Astrocyte (in vitro differentiated cells and primary cell): Measurements from ENCODE around the gene SEMA3G. TPM values are rescaled to one million over a fixed set of nuclear protein-coding genes. Genes with fewer than 3 reads are reported as not detected.

Source experiments
- DNase-seq: peaks from one replicate; pipeline ENCODE4 v3.0.0-alpha.2; 2010; ENCODE audit warnings: low read depth
- FAIRE-seq: peaks from 2 replicates; lab custom pipeline; 2011; peaks lifted over from hg19 to GRCh38; lab: Jason Lieb, UNC
- H2AFZ ChIP-seq: 2 replicates; pipeline ENCODE4 v1.6.0; 2012; ENCODE audit warnings: low read depth, low read length, inconsistent platforms
- H3K27ac ChIP-seq: 2 replicates; pipeline ENCODE4 v1.5.1; 2011; ENCODE audit warnings: low read depth, low read length, inconsistent platforms
- H3K27me3 ChIP-seq: 2 replicates; pipeline ENCODE4 v1.6.0; 2011; ENCODE audit warnings: low read length, inconsistent platforms; ENCODE audit not compliant: insufficient read depth
- H3K36me3 ChIP-seq: 2 replicates; pipeline ENCODE4 v1.5.1; 2011; ENCODE audit warnings: low read length, inconsistent platforms; ENCODE audit not compliant: insufficient read depth
- H3K4me1 ChIP-seq: 2 replicates; pipeline ENCODE4 v1.5.1; 2011; ENCODE audit warnings: low read length, inconsistent platforms; ENCODE audit not compliant: insufficient read depth
- H3K4me2 ChIP-seq: 2 replicates; pipeline ENCODE4 v1.6.0; 2012; ENCODE audit warnings: low read length, inconsistent platforms
- H3K4me3 ChIP-seq: 2 replicates; pipeline ENCODE4 v1.5.1; 2011; ENCODE audit warnings: low read depth, mild to moderate bottlenecking, low read length, inconsistent platforms; ENCODE audit not compliant: insufficient read depth
- H3K79me2 ChIP-seq: 2 replicates; pipeline ENCODE4 v1.6.0; 2012; ENCODE audit warnings: mild to moderate bottlenecking, low read length, inconsistent platforms; ENCODE audit not compliant: insufficient read depth
- H3K9ac ChIP-seq: 2 replicates; pipeline ENCODE4 v1.6.0; 2012; ENCODE audit warnings: mild to moderate bottlenecking, low read length, inconsistent platforms
- H3K9me3 ChIP-seq: 2 replicates; pipeline ENCODE4 v1.5.1; 2012; ENCODE audit warnings: low read depth, mild to moderate bottlenecking, low read length, inconsistent platforms; ENCODE audit not compliant: insufficient read depth
- H4K20me1 ChIP-seq: 2 replicates; pipeline ENCODE4 v1.6.0; 2012; ENCODE audit warnings: low read length, inconsistent platforms; ENCODE audit not compliant: insufficient read depth
- H3K27ac Mint-ChIP-seq: one replicate; pipeline ENCODE4 v1.8.0; 2021; ENCODE audit warnings: mild to moderate bottlenecking, mixed read lengths; ENCODE audit not compliant: unreplicated experiment
- H3K27me3 Mint-ChIP-seq: one replicate; pipeline ENCODE4 v1.8.0; 2021; ENCODE audit warnings: low read depth, mixed read lengths; ENCODE audit not compliant: unreplicated experiment
- H3K36me3 Mint-ChIP-seq: one replicate; pipeline ENCODE4 v1.8.0; 2021; ENCODE audit warnings: low read depth, mixed read lengths; ENCODE audit not compliant: unreplicated experiment
- H3K4me1 Mint-ChIP-seq: one replicate; pipeline ENCODE4 v1.8.0; 2021; ENCODE audit warnings: low read depth, mixed read lengths; ENCODE audit not compliant: unreplicated experiment
- H3K4me3 Mint-ChIP-seq: one replicate; pipeline ENCODE4 v1.8.0; 2021; ENCODE audit warnings: mild to moderate bottlenecking, moderate library complexity, mixed read lengths; ENCODE audit not compliant: unreplicated experiment
- H3K9me3 Mint-ChIP-seq: one replicate; pipeline ENCODE4 v1.8.0; 2021; ENCODE audit warnings: mild to moderate bottlenecking, mixed read lengths; ENCODE audit not compliant: unreplicated experiment
- CTCF ChIP-seq: IDR thresholded peaks from 2 replicates; pipeline ENCODE4 v1.5.1; 2011; ENCODE audit warnings: low read depth, mild to moderate bottlenecking, inconsistent platforms, low read length, moderate library complexity; ENCODE audit not compliant: insufficient read depth
- EZH2 ChIP-seq: IDR thresholded peaks from 2 replicates; pipeline ENCODE4 v1.6.1; 2012; ENCODE audit warnings: mild to moderate bottlenecking, low read length, inconsistent platforms; ENCODE audit not compliant: insufficient read depth
- total RNA-seq: library from RNA; stranded (reverse); gene quantifications from 2 replicates; pipeline ENCODE4 v1.2.1, GENCODE V29; 2021

Gene SEMA3G
- total RNA-seq, 1 donor from 2014 or later = 0.09 TPM

- H3K27ac ChIP-seq = no peak overlapping the region
- H3K79me2 ChIP-seq = no peaks in the 10 kb centered on the region
- H4K20me1 ChIP-seq = no peaks in the 10 kb centered on the region
- H3K27me3 ChIP-seq = peaks cover 3% of the 10 kb centered on the region
- Mint-ChIP-seq H3K9me3 (no peaks in the 10 kb centered on the region), H3K36me3 (no peaks in the 10 kb centered on the region), H3K4me1 (peaks cover 2% of the 10 kb centered on the region), H3K27me3 (peaks cover 28% of the 10 kb centered on the region), H3K4me3 (no peak overlapping the region), H3K27ac (no peak overlapping the region)
- no peak overlapping the region for H2AFZ ChIP-seq
- H3K9me3 ChIP-seq = no peaks in the 10 kb centered on the region
- no peaks in the 10 kb centered on the region for H3K4me1 ChIP-seq
- FAIRE-seq = no peak
- no peaks in the 10 kb centered on the region for H3K36me3 ChIP-seq
- no peak for DNase-seq
- H3K4me3 ChIP-seq = no peak overlapping the region
- no peak overlapping the region for H3K4me2 ChIP-seq
- TF ChIP-seq EZH2 (no peak), CTCF (no peak)
- no peak overlapping the region for H3K9ac ChIP-seq
Observed at GRCh38 chr3:52437326-52438103, 7.4 kb downstream of the SEMA3G start.

- no peaks in the 10 kb centered on the region for H3K36me3 Mint-ChIP-seq
- no peaks in the 10 kb centered on the region for H3K9me3 Mint-ChIP-seq
- peaks cover 3% of the 10 kb centered on the region for H3K27me3 ChIP-seq
- H3K27me3 Mint-ChIP-seq = peaks cover 30% of the 10 kb centered on the region
- no peak overlapping the region for H3K27ac Mint-ChIP-seq
- no peak overlapping the region for H3K4me3 ChIP-seq
- H3K27ac ChIP-seq = no peak overlapping the region
- peaks cover 2% of the 10 kb centered on the region for H3K4me1 Mint-ChIP-seq
- no peak overlapping the region for H3K4me3 Mint-ChIP-seq
- no peaks in the 10 kb centered on the region for H3K36me3 ChIP-seq
- H2AFZ ChIP-seq = no peak overlapping the region
- FAIRE-seq (no peak), DNase-seq (no peak)
- no peak overlapping the region for H3K9ac ChIP-seq
- H3K9me3 ChIP-seq = no peaks in the 10 kb centered on the region
- no peaks in the 10 kb centered on the region for H3K79me2 ChIP-seq
- no peaks in the 10 kb centered on the region for H4K20me1 ChIP-seq
- H3K4me1 ChIP-seq = no peaks in the 10 kb centered on the region
- TF ChIP-seq EZH2 = no peak
- TF ChIP-seq CTCF = no peak
- H3K4me2 ChIP-seq = no peak overlapping the region
Observed at GRCh38 chr3:52436500-52437149, 8.3 kb downstream of the SEMA3G start.
